ENCODE results near the gene PLCXD1. TPM values are rescaled to one million over a fixed set of nuclear protein-coding genes. Genes with fewer than 3 reads are reported as not detected.
"Not testable (repeated sequence)": the region's sequence is repeated elsewhere in the genome, so short reads cannot be mapped to it uniquely, and the experiment has no call there.

PLCXD1 gene
- total and polyA plus RNA-seq, 2 experiments from 2014 or later: 48.7 to 112 TPM

- TF ChIP-seq EZH2 (IDR thresholded peaks at IDR 0.05; ENCODE audit: low read depth, unreplicated experiment) (no peak), ZNF462 (CRISPR knock-in tag; IDR thresholded peaks at IDR 0.05) (no peak), EZH2phosphoT487 (IDR thresholded peaks at IDR 0.05; ENCODE audit: unreplicated experiment) (no peak)
These were observed 19.2 kb upstream of the PLCXD1 start (continued) for GRCh38 chrX:261919-262352.

GRCh38 chrX:262381-262909 lies 18.7 kb upstream of the PLCXD1 start:
- no peaks in the 10 kb centered on the region for H3K36me3 ChIP-seq (ENCODE audit: insufficient read depth)
- no peak overlapping the region for H3K4me2 ChIP-seq
- no peak overlapping the region for H3K27ac Mint-ChIP-seq
- H2AFZ ChIP-seq: no peak overlapping the region
- H3K4me1 ChIP-seq (ENCODE audit: insufficient read depth): no peaks in the 10 kb centered on the region; the same call in 1 of the 2 replicates
- peaks cover 12% of the 10 kb centered on the region; the same call in 1 of the 2 replicates for H3F3A ChIP-seq (replicated peaks; ENCODE audit: low read depth)
- H3K79me2 ChIP-seq (replicated peaks; ENCODE audit: insufficient read depth): no peaks in the 10 kb centered on the region
- H4K20me1 ChIP-seq (replicated peaks; ENCODE audit: insufficient read depth): no peaks in the 10 kb centered on the region
- peaks cover 65% of the 10 kb centered on the region for H3K9me3 Mint-ChIP-seq
- no peak overlapping the region for H3K4me3 ChIP-seq
- H3K27me3 Mint-ChIP-seq (ENCODE audit: insufficient read depth, low read depth, poor library complexity): peaks cover 9% of the 10 kb centered on the region
- DNase-seq (ENCODE audit: low spot score) (no peak), ATAC-seq (no peak)
- TF ChIP-seq EZH2phosphoT487 (IDR thresholded peaks at IDR 0.05; ENCODE audit: unreplicated experiment) (no peak), STAT1 (IDR thresholded peaks at IDR 0.05; ENCODE audit: unreplicated experiment) (no peak), CREB1 (CRISPR knock-in tag; IDR thresholded peaks at IDR 0.05; ENCODE audit: low read depth) (no peak), POLR2AphosphoS5 (IDR thresholded peaks at IDR 0.05; ENCODE audit: low read depth) (no peak), REST (IDR thresholded peaks at IDR 0.05; ENCODE audit: unreplicated experiment) (no peak), NANOG (IDR thresholded peaks at IDR 0.05; ENCODE audit: borderline replicate concordance) (no peak)
- H3K27ac ChIP-seq (ENCODE audit: low read depth): no peak overlapping the region
- H3K36me3 Mint-ChIP-seq (ENCODE audit: low read depth): peaks cover 3% of the 10 kb centered on the region; the same call in 1 of the 3 replicates
- no peaks in the 10 kb centered on the region for H3K27me3 ChIP-seq (ENCODE audit: insufficient read depth)
- H3K9me2 ChIP-seq (ENCODE audit: insufficient read depth): no peaks in the 10 kb centered on the region
- H3K4me3 Mint-ChIP-seq: no peak overlapping the region
- no peaks in the 10 kb centered on the region for H3K4me1 Mint-ChIP-seq

- H3K79me2 ChIP-seq (replicated peaks; ENCODE audit: insufficient read depth); H3K4me1 Mint-ChIP-seq; H3K36me3 ChIP-seq (ENCODE audit: insufficient read depth); H3K27ac ChIP-seq (ENCODE audit: low read depth); H3K36me3 Mint-ChIP-seq (ENCODE audit: low read depth); DNase-seq (ENCODE audit: low spot score); H3K4me1 ChIP-seq (ENCODE audit: insufficient read depth); H3K4me2 ChIP-seq; H3K4me3 ChIP-seq; H3K27me3 ChIP-seq (ENCODE audit: insufficient read depth); H2AFZ ChIP-seq; H3K27me3 Mint-ChIP-seq (ENCODE audit: insufficient read depth, low read depth, poor library complexity); H4K20me1 ChIP-seq (replicated peaks; ENCODE audit: insufficient read depth); H3K27ac Mint-ChIP-seq; H3K4me3 Mint-ChIP-seq; H3K9me2 ChIP-seq (ENCODE audit: insufficient read depth); ATAC-seq: not testable (repeated sequence)
- H3K9me3 Mint-ChIP-seq: peaks cover 58% of the 10 kb centered on the region
- H3F3A ChIP-seq (replicated peaks; ENCODE audit: low read depth): peaks cover 12% of the 10 kb centered on the region; the same call in 1 of the 2 replicates
These were observed 17.2 kb upstream of the PLCXD1 start for GRCh38 chrX:264006-264405.
